OCI-LY1 (cell line): ENCODE results near the gene TEAD1.
"Not testable (repeated sequence)": the region's sequence is repeated elsewhere in the genome, so short reads cannot be mapped to it uniquely, and the experiment has no call there.

Source experiments
- H2AFZ ChIP-seq: fragments of 200-600 bp; sonication (generic), shearing (Covaris generic); 2 replicates; pipeline ENCODE4 v1.6.0; 2014; ENCODE audit warnings: antibody characterized with exemption, mild to moderate bottlenecking, low read length
- H3F3A ChIP-seq: fragments of 200-600 bp; sonication (generic), shearing (Covaris generic); 2 replicates; pipeline ENCODE4 v1.6.0; 2014; ENCODE audit warnings: mild to moderate bottlenecking, antibody characterized with exemption, low read length, moderate library complexity; ENCODE audit not compliant: insufficient read depth
- H3K27ac ChIP-seq: fragments of 200-600 bp; sonication (generic); 2 replicates; pipeline ENCODE4 v1.5.1; 2014; ENCODE audit warnings: low read length, mixed run types, mild to moderate bottlenecking, low read depth; ENCODE audit not compliant: poor library complexity, severe bottlenecking
- H3K27me3 ChIP-seq: fragments of 200-600 bp; sonication (generic); 2 replicates; pipeline ENCODE4 v1.6.0; 2014; ENCODE audit warnings: antibody characterized with exemption, mild to moderate bottlenecking, low read length, moderate library complexity; ENCODE audit not compliant: insufficient read depth
- H3K36me3 ChIP-seq: fragments of 200-600 bp; sonication (generic); 2 replicates; pipeline ENCODE4 v1.6.1; 2014; ENCODE audit warnings: mild to moderate bottlenecking, antibody characterized with exemption, low read length, moderate library complexity, mixed read lengths; ENCODE audit not compliant: insufficient read depth
- H3K4me1 ChIP-seq: fragments of 200-600 bp; sonication (generic); 2 replicates; pipeline ENCODE4 v1.5.1; 2014; ENCODE audit warnings: mild to moderate bottlenecking, low read length, moderate library complexity; ENCODE audit not compliant: insufficient read depth, severe bottlenecking
- H3K4me2 ChIP-seq: fragments of 200-600 bp; sonication (generic), shearing (Covaris generic); 2 replicates; pipeline ENCODE4 v1.6.1; 2014; ENCODE audit warnings: low read length
- H3K4me3 ChIP-seq: fragments of 200-600 bp; sonication (generic); 2 replicates; pipeline ENCODE4 v1.5.1; 2014; ENCODE audit warnings: low read length, low read depth, mild to moderate bottlenecking, mixed read lengths; ENCODE audit not compliant: poor library complexity, severe bottlenecking
- H3K79me2 ChIP-seq: fragments of 200-600 bp; shearing (Covaris generic); 2 replicates; pipeline ENCODE4 v1.6.1; 2016; ENCODE audit warnings: mixed run types, low read length, mixed read lengths; ENCODE audit not compliant: insufficient read depth
- H3K9ac ChIP-seq: fragments of 200-600 bp; sonication (generic), shearing (Covaris generic); 2 replicates; pipeline ENCODE4 v1.6.1; 2014; ENCODE audit warnings: mild to moderate bottlenecking, low read length, mixed read lengths
- H3K9me2 ChIP-seq: fragments of 200-600 bp; sonication (generic), shearing (Covaris generic); 2 replicates; pipeline ENCODE4 v1.6.1; 2014; ENCODE audit warnings: low read depth, mild to moderate bottlenecking, low read length, mixed read lengths
- H3K9me3 ChIP-seq: fragments of 200-600 bp; shearing (Covaris generic); 2 replicates; pipeline ENCODE4 v1.6.1; 2014; ENCODE audit warnings: low read length, mixed read lengths
- H4K20me1 ChIP-seq: fragments of 200-600 bp; sonication (generic), shearing (Covaris generic); 2 replicates; pipeline ENCODE4 v1.6.0; 2016; ENCODE audit warnings: mild to moderate bottlenecking, low read length; ENCODE audit not compliant: insufficient read depth
- EZH2 ChIP-seq: fragments of 200-600 bp; sonication (generic), shearing (Covaris generic); IDR thresholded peaks from 2 replicates; pipeline ENCODE4 v1.8.0; 2017; ENCODE audit warnings: borderline replicate concordance, mixed run types, mild to moderate bottlenecking, antibody characterized with exemption, low read length, moderate library complexity, mixed read lengths
- TF ChIP-seq, protein P1 (sequence below): fragments of 200-600 bp; sonication (generic), shearing (Covaris generic); IDR thresholded peaks from 2 replicates; pipeline ENCODE4 v1.5.1; 2017; ENCODE audit warnings: mild to moderate bottlenecking, antibody characterized with exemption, low read length, moderate library complexity, mixed read lengths

TEAD1 gene

GRCh38 chr11:12871788-12872321 lies 197.6 kb downstream of the TEAD1 start:
- Histone ChIP-seq H3K9me3 (no peaks in the 10 kb centered on the region), H3K27me3 (0 out of 2 replicates have a peak, but pooled peaks cover 3% of the 10 kb centered on the region), H3K36me3 (no peaks in the 10 kb centered on the region), H3K9ac (no peak overlapping the region), H3K27ac (no peak overlapping the region), H4K20me1 (no peaks in the 10 kb centered on the region), H3K4me3 (no peak overlapping the region), H3K79me2 (no peaks in the 10 kb centered on the region), H3K9me2 (no peaks in the 10 kb centered on the region), H3F3A (no peaks in the 10 kb centered on the region), H3K4me1 (no peaks in the 10 kb centered on the region), H3K4me2 (no peak overlapping the region), H2AFZ (no peak overlapping the region)
- TF ChIP-seq EZH2: no peak
- TF ChIP-seq, protein P1, sequence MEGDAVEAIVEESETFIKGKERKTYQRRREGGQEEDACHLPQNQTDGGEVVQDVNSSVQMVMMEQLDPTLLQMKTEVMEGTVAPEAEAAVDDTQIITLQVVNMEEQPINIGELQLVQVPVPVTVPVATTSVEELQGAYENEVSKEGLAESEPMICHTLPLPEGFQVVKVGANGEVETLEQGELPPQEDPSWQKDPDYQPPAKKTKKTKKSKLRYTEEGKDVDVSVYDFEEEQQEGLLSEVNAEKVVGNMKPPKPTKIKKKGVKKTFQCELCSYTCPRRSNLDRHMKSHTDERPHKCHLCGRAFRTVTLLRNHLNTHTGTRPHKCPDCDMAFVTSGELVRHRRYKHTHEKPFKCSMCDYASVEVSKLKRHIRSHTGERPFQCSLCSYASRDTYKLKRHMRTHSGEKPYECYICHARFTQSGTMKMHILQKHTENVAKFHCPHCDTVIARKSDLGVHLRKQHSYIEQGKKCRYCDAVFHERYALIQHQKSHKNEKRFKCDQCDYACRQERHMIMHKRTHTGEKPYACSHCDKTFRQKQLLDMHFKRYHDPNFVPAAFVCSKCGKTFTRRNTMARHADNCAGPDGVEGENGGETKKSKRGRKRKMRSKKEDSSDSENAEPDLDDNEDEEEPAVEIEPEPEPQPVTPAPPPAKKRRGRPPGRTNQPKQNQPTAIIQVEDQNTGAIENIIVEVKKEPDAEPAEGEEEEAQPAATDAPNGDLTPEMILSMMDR: no peak

- TF ChIP-seq, protein P1: no peak
- TF ChIP-seq EZH2: no peak
- no peak overlapping the region for H3K4me2 ChIP-seq
Observed at GRCh38 chr11:12876340-12876739, 202.1 kb downstream of the TEAD1 start.

DNA sequence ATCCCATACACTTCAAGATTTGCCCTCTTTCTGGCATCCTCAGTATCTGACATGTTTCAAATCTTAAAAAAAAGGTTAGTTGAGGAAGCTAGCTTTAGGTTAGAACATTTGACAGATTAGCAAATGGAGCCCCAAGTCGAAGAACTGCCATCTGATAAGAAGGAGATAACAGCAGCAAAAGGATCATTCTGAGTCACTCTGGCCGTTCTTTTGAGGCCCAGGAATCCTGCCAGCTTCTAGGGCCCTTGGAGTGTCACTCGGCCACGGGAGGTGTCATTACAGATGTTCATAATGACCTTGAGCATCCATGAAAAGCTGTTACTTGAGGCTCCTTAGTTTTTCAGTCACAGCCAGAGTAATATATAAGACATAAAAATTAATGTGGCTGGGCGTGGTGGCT lies 202.8 kb downstream of the TEAD1 start:
- no peaks in the 10 kb centered on the region for H3K79me2 ChIP-seq
- no peak overlapping the region for H3K27ac ChIP-seq
- no peaks in the 10 kb centered on the region for H3K4me1 ChIP-seq
- no peaks in the 10 kb centered on the region for H3F3A ChIP-seq
- no peaks in the 10 kb centered on the region for H4K20me1 ChIP-seq
- no peak overlapping the region for H3K4me2 ChIP-seq
- H2AFZ ChIP-seq: no peak overlapping the region
- no peaks in the 10 kb centered on the region for H3K36me3 ChIP-seq
- H3K27me3 ChIP-seq: 0 out of 2 replicates have a peak, but pooled peaks cover 3% of the 10 kb centered on the region
- TF ChIP-seq, protein P1: no peak
- H3K9me2 ChIP-seq: no peaks in the 10 kb centered on the region
- no peak overlapping the region for H3K9ac ChIP-seq
- no peak overlapping the region for H3K4me3 ChIP-seq
- H3K9me3 ChIP-seq: no peaks in the 10 kb centered on the region

More at GRCh38 chr11:12876340-12876739, 202.1 kb downstream of the TEAD1 start:
- H3K36me3 ChIP-seq: no peaks in the 10 kb centered on the region
- no peak overlapping the region for H2AFZ ChIP-seq
- H3K4me3 ChIP-seq: no peak overlapping the region
- no peaks in the 10 kb centered on the region for H3F3A ChIP-seq
- H3K4me1 ChIP-seq: no peaks in the 10 kb centered on the region
- no peak overlapping the region for H3K9ac ChIP-seq
- H3K27me3 ChIP-seq: 0 out of 2 replicates have a peak, but pooled peaks cover 3% of the 10 kb centered on the region
- no peak overlapping the region for H3K27ac ChIP-seq
- H3K9me2 ChIP-seq: no peaks in the 10 kb centered on the region
- H4K20me1 ChIP-seq: no peaks in the 10 kb centered on the region
- no peaks in the 10 kb centered on the region for H3K9me3 ChIP-seq
- H3K79me2 ChIP-seq: no peaks in the 10 kb centered on the region

DNA sequence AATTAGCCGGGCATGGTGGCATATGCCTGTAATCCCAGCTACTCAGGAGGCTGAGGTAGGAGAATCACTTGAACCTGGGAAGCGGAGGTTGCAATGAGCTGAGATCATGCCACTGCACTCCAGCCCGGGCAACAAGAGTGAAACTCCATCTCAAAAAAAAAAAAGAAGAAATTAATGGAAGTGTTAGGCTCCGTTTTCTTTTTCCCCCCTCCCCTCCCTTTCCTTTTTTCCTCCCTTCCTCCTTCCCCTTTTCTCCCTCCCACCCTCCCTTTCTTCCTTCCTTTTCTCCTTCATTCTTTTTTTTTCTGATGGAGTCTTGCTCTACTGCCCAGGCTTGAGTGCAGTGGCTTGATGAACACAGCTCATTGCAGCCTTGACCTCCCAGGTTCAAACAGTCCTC lies 203.3 kb downstream of the TEAD1 start:
- not testable (repeated sequence) for H3K27ac ChIP-seq, H3K4me1 ChIP-seq, H3K79me2 ChIP-seq, H2AFZ ChIP-seq, H3K9me3 ChIP-seq, H3K4me2 ChIP-seq, H3K9me2 ChIP-seq, H4K20me1 ChIP-seq, H3K36me3 ChIP-seq, H3F3A ChIP-seq, H3K4me3 ChIP-seq, H3K27me3 ChIP-seq, H3K9ac ChIP-seq
